HG03196 (cell line): Measurements from ENCODE around the gene COX4I1.
A peak's percentile ranks its signal among the peaks of the same experiment; 100 is the strongest.

ENCODE experiments used
- ATAC-seq: cut with Tn5 transposase; IDR thresholded peaks from one replicate; pipeline ENCODE4 v1.9.1; 2021; ENCODE audit not compliant: unreplicated experiment

COX4I1 gene

DNA sequence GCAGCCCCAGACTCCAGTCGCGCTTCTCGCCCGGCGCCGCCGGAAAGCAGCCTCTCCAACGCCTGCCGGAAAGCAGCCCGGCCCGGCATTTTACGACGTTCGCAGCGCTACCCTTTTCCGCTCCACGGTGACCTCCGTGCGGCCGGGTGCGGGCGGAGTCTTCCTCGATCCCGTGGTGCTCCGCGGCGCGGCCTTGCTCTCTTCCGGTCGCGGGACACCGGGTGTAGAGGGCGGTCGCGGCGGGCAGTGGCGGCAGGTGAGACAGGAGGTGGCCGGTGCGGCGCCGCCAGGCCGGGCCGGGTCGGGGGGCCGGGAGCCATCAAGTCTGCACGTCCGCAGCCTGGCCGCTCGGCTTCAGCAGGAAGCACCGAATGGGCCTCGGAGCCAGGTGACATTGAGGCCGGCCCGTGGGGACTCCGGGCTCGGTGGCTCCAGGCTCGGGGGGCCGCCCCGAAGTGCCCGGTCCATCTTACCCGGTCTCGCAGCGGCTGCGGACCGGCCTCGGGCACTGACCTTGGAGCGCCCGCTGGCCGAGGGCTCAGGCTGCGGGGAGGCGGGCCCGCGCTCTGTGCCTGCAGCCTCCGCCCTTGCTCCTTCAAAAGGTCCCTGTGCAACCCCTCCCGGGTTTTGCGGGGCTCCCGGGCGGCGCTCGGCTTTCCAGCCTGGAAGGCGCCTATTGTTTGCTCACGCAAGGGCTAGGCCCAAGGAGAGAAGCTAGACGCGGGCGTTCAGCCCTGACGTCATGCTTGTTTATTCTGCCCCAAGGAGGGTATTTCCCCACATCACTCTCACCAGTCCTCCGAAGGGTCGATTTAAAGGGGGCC is at the start of gene COX4I1, which contains the start of gene EMC8:
Gene COX4I1, plus strand, starts transcription at position 199 of the 824 bp plus-strand sequence. CDS start 1,511 bp downstream, outside the sequence.
Gene EMC8, minus strand, starts transcription at position 48 of the 824 bp plus-strand sequence. CDS start 249 bp downstream, outside the sequence.
- ATAC-seq = peak; percentile 75

DNA sequence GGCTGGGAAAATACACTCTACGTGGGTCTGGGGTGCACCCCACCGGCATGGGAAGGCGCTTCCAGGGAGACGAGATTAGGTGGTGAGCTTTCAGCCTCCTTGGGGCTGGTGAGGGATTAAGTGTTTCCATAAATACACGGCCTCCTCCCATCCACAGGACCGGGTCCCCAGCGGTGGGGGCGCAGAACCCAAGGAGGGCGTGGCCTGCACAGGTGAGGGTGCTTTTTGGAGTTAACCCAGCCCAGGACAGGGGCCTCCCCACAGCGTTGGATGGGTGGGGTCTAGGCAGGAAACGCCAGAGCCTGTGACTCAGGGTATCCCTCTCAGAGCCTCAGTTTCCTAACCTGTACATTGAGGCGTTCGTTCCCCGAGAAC is 49.7 kb upstream of the COX4I1 start:
- ATAC-seq = no peak

DNA sequence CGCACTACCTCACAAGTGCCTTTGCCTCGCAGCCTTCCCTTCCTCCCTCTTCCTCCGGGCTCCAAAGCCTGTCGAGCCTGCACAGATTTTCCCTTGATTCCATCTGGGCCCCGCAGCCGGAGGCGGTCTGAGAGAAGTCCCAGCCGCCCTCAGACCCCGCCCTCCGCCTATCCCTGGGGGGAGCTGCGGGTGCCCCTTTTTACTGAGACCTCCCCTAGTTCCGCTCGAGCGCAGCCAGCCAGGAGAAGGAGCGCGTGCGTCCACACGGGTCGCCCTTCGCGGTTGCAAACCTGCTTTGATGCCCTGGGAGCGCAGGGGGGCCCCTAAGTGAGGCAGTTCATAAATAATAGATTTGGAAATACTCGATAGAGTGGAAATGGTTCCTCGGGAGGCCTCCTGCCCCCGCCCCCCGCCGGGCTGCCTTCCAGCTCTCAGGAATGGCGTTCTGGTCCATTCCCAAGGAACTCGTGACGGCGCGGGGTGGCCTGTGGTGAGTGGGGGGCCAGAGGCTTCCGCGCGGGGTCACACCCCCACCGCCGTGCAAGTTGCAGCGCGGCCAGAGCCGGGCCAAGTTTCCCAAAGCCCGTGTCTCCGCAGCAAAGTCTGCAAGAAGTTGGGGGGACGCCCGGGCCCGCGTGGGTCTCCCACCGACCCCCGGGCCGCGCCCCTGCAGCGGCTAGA is 49.2 kb upstream of the COX4I1 start:
- no peak for ATAC-seq

DNA sequence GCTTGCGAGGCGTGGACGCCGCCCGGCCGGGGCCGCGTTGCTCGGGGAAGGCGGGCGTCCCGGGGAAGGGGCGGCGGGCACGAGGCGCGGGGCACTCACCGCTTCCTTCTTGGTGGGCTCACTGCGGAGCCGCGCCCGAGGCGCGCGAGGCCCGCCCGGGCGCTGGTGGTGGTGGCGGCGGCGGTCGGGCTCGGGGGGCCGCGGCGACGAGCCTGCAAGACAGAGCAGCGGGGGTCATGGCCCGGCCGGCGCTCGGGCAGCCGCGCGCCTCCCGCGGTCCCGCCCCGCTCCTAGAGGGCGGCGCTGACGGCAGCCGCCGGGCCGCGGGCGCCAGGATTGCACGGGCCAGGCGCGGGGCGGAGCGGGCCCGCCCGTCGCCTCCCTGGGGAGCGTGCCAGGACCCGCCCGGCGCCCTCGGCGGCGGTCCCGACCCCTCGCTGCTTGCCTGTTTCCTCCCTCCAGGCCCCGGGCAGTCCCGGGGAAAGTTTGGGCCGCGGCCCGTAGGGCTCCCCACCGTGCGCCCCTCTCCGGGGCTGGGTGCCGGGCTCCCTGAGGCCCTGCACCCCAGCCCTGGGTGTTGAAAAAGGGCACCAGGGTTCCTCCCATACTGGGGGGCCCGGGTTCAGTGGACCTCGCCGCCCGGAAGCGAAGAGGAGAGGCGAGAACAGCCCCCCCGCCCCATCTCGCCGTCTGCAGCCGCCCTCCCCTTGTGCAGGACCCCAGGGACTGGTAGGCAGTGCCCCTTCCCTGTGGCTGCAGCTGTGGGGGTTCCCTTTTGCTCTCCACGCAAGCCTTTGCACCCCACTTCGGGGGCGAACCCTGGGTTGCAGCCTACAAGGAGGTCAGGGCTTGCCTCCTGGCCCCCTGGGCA is 48.4 kb upstream of the COX4I1 start, which contains the start of gene C16orf74:
Gene C16orf74, minus strand, starts transcription at position 270 of the 871 bp plus-strand sequence. CDS start 15,879 bp downstream, outside the sequence.
- peak; percentile 42 for ATAC-seq

DNA sequence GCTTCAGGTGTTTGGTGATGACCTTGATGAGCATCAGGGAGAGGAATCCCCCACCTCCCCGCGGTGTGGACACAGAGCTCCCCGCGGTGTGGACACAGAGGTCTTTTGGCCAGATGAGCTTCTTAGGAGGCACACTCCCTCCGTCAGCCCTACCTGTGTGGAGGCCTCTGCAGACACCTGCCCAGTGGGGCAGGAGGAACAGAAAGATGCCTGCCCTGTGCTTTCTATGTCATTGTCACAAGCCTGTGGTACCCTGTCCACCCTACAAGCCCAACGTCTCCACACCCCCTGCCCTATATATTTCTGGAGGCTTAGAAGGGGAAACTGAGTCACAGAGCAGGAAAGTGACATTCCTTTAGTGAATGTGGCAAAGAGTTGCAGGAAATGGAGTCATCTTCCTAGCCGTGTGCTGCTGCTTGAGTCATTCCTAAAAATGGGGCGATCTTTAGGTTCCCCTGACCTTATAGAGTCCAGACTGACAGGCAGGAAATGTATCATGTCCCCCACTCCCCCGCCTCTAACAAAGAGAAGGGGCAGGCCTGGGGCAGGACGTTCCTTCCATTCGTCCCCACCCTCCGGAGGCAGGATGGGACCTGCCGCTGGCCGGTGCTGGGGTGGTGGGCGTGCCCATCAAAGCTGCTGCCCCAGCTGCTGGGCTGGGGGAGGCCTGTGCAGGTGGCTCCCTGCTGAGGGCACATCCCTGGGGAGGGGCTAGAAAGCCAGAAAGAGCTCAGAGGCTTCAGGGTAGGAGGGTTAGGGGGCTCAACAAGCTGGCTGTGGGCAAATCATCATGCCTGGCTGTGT is 47.6 kb upstream of the COX4I1 start:
- ATAC-seq = no peak

DNA sequence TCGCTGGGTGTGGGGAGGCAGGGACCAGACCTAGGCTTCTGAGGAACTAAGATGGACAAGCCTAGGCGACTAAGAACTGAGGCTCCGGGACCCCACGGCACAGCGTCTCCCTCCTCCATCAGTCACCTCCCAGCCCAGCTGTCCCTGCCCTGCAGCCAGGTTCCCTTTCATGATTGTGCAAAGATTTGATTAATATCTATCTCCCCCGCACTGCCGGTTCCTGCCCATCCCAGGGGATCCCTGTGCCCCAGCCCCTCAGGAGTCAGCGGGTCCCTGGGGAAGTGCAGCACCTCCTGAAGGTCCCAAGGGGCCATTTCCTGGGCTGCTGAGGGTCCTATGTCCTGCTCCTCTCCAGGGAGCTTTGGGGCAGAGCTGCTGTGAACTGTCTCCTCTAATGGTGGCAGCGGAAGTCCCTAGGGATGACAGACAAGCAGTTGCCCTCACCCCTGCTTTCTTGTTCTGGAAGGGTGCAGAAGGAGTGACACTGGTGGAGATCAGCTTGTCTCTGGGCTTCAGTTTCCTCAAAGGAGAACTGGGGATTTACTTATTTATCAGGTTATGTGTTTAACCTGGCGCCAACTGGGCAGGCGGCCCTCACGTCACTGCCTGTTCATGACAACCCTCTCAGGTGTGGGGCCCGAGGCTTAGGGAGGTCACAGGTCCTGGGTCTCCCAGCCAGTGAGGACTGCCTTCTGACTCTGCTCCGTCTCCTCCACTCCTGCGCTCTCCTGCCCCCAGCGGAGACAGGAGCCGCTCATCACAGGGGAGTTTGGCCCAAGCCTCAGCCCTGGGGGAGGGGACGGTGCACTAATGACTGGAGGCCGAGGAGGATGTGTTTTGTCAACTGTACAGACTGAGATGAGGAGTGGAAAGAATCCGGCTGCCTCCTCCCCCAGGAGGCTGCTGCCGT is 46.7 kb upstream of the COX4I1 start:
- no peak for ATAC-seq

DNA sequence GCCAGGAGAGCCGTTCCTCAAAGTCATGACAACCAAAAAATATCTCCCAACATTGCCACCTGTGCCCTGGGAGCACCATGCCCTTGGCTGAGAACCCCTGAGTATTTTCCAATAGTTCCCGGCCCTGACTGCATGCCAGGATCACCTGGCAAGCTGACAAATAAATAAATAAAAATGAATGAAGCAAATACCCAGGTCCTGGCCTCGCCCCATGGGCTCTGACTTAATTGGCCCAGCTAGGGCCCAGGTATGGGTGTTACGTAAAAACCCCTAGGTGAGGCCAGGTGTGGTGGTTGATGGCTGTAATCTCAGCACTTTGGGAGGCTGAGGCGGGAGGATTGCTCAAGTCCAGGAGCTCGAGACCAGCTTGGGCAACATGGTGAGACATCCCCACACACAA is 45.9 kb upstream of the COX4I1 start:
- ATAC-seq = no peak

DNA sequence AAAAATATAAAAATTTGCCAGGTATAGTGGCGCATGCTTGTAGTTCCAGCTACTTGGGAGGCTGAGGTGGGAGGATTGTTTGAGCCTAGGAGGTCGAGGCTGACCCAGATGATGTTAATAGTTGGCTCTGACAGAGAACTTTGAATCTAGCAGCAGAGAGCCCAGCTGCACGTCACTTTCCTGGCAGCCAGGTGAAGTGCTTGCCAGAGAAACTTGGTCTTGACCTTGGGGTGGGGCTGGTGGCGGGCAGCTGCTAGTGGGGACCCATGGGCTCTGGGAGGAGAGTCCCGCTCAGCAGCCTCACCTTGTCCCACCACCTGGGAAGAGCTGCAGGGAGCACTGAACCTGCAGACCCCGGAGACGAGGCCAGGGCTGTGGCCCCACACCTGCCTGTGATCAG is 45.5 kb upstream of the COX4I1 start:
- no peak for ATAC-seq

DNA sequence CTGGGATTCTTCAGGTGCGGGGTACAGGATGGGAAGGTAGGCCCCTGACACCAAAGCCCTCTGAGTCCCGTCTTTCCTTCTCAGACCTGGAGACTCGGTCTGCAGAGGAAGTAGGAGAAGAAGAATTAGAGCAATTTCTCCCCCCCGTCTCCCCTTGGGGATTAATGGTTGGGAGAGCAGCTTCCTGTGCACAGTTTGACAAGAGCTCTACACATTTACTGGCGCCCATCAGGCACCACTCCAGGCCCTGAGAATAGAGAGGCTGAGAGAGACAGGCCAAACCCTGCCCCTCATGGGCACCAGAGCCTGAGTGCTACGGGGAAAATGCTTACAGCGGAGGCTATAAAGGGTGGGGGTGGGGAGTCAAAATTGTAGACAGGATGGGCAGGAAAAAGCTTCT is 45.1 kb upstream of the COX4I1 start:
- no peak for ATAC-seq

DNA sequence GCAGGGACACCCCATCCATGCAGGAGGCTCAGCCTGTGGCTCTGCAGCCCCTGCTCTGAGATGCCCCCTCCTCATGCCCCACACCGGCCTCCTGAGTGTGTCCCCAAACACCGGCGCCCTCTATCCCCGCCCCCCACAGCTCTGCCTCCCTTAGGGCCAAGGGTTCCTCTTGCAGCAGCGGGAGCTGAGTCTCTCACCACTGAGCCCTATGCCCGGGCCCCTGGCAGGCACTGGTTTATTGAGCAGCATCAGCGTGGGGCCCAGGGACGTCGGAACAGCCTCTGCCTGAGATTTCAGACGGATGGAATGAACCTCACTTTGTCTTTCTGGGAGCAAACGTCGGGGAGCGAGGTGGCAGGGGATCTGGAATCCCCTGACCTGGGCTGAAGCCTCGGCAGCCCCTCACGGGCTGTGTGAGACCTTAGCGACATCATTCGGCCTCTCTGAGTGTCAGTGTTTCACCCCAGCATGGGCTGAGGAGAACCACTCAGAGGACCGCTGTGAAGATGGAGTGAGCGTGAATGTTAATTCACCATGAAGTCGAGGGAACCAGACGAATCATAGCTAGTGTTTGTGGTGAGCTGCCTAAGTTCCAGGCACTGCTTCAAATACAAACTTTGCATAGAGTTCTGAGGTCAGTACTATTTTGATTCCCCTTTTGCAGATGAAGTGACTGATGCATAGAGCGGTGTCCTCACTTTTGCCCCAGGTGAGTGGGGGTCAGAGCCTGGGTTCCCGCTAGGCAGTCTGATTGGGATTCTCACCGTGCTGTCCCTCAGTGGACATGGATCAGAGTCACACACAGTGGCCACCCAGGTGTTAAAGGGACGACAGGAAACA is 43.3 kb upstream of the COX4I1 start:
- ATAC-seq = peak; percentile 37

DNA sequence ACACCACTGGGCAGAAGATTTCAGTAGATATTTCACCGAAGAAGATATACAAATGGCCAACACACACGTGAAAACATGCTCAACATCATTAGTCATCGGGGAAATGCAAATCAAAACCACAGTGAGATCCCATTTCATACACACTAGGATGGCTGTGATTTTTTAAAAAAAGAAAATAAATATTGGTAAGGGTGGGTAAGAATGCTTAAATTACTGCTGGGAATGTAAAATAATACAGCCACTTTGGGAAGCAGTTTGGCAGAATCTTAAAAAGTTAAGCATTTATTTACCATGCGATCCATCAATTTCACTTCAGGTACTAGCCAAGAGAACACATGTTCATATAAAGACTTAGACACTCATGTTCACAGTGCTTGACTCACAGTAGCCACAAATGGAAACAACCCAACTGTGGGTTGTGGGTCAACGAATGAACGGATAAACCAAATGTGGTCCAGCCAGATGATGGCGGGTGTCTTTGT is 42.1 kb upstream of the COX4I1 start:
- no peak for ATAC-seq

DNA sequence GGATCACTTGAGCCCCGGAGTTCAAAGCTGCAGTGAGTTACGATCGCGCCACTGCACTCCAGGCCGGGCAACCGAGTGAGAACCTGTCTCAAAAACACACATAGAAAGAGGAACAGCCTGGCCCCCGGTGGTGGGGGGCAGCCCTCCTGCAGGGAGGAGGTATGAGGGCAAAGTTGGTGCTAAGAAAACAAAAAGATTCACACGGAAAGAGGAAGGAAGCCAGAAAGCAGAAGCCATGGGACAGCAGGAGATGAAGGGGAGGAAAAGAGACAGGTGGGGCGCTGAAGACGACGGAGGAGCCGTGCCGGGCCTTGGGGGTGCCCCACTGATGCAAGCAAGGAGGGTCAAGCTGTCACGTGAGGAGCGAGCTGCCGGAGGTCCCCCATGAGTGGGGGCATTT is 40.4 kb upstream of the COX4I1 start:
- ATAC-seq = no peak

DNA sequence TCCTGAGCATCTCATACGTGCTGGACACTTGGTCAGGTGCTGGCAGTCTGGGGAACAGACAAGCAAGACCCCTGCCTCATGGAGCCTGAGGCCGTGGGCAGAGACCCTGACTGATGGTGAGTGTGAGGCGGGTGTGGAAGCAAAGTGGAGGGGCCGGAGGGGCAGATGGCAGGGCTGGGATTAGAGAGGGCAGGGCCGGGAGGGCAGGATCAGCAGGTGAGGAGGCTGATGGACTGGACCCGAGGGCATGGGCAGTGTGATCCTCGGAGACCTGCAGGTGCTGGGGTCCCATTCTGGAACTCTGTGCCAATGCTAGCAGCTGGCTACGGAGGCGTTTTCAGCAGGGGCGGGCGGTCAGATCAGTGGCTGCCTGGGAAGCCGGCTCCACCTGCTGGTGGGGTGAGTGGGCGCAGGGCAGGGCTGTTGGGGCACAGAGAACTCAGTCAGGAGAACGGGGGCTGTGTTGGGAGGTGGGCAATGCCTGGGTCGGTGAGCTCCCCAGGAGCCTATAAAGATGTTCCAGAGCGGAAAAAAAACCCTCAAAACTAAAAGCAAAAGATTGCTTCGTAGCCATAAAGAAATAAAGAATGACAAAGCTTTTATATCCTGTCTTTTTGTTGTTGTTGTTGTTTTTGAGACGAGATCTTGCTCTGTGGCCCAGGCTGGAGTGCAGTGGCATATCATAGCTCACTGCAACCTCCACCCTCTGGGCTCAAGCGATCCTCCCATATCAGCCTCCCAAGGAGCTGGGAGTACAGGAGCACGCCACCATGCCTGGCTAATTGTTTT is 39.7 kb upstream of the COX4I1 start:
- no peak for ATAC-seq

DNA sequence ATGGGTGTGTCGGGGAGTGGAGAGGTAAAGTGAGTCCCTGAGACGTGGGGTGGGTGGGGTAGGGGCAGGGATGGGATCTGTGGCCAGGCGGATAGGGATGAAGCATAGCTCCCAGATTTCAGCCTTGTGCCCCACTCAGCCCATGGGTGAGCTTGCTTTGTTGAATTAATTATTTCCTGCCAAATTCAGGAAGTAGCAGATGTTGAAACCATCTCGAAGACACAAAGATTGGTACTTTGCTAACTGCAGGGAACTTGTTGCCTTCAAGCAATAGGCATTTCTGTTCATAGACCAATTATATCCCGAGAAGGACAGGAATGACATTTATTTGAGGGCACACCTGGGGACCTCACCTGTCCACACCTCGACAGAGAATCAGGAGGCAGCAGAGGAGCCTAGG is 37.6 kb upstream of the COX4I1 start:
- no peak for ATAC-seq

DNA sequence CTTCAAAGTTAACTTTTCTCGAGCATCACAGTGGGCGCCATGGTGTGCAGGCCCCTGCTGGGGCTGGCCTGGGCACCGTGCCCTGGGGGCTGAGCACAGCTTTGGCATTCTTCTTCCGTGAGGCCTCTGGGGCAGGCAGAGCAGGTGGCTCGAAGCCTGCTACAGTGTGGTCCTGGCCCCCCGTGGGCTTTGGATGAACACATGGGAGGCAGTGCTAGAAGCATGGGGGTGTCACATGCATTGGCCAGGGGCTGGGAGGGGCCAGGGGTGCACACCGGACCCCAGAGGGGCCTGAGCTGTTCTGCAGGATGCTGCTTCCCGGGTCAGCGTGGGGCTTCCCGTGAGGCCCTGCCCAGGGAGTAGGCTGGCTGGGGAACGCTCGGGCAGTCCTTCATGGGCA is 36.5 kb upstream of the COX4I1 start:
- ATAC-seq = no peak

DNA sequence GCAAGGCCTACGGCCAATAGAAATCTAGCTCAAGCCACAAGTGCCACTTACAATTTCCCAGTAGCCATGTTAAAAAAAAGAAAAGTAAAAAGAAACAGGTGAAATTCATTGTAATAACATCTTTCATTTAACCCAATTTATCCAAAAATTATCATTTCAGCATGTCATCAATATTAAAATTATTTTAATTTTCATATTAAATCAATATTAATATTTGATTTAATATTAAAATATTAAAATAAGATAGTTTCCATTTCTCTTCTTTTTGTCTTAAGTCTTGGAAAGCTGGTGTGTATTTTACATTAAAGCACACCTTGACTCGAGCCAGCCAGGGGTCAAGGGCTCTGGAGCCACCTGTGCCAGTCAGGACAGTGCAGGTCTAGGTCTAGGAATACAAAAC is 35.9 kb upstream of the COX4I1 start:
- ATAC-seq = no peak

DNA sequence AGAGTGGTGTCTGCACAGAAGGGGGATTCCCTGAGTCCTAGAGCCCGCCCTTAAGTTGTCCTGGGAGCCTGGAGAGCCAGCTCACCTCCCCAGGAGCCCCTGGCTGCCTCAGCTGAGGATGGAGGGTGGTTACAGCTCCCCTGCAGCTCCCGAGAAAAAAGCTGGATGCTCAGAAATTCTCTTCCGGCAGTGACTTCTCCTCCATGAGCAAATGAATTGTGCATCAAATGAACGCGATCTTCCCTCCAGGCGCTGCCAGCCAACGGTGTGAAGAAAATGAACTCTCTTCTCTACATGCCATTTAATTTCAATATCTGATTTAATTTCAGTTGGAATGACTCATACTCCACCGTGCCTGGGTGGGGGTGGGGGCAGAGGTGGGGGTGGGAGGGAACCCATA is 34.3 kb upstream of the COX4I1 start:
- ATAC-seq = no peak

DNA sequence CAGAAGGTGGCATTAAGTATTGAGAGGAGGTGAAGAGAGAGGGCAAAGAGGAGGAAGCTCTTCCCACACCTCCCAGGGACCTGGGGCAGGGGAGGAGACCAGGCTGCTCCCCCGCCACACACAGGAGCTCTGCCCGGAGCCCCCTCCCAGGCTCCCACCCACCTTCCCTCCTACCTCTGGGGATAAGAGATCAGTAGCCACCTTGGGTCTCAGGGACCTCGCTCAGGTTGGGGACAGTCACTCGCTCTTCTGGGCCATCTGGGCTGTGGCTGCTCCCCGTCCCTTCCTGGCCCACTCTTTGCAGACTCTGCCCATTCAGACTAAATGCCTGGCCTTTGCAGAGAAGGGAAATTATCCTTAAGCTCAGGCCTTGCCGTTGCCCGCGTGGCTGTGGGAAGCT is 33.7 kb upstream of the COX4I1 start:
- no peak for ATAC-seq
